ENCODE data around the gene GCNT1. TPM values are rescaled to one million over a fixed set of nuclear protein-coding genes. Genes with fewer than 3 reads are reported as not detected.
"Not testable (repeated sequence)": the region's sequence is repeated elsewhere in the genome, so short reads cannot be mapped to it uniquely, and the experiment has no call there.

Gene GCNT1
- total and polyA plus RNA-seq, 2 donors = 3.7 to 9.1 TPM

DNA sequence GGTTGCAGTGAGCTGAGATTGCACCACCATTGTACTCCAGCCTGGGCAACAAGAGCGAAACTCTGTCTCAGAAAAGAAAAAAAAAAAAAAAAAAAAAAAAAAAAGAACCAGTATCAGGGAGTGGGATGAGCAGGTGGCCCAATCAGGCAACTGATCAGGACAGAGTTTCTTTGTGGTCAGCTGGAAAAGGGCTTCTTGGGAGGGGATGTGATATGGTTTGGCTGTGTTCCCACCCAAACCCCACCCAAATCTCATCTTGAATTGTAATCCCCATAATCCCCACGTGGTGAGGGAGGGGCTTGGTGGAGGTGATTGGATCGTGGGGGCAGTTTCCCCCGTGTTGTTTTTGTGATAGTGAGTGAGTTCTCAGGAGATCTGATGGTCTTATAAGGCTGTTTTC lies 4.7 kb upstream of the GCNT1 start:
- Histone ChIP-seq H3K4me1 (ENCODE audit: insufficient read depth) (peaks cover 3% of the 10 kb centered on the region), H3K27ac (ENCODE audit: low read depth) (no peak overlapping the region), H3K36me3 (ENCODE audit: insufficient read depth) (no peaks in the 10 kb centered on the region), H3K4me3 (ENCODE audit: low read depth, low read length) (no peak overlapping the region)
- WGBS = 58% methylated on average over 4 of the region's 4 CpGs
- DNase-seq (ENCODE audit: extremely low spot score) = no peak

DNA sequence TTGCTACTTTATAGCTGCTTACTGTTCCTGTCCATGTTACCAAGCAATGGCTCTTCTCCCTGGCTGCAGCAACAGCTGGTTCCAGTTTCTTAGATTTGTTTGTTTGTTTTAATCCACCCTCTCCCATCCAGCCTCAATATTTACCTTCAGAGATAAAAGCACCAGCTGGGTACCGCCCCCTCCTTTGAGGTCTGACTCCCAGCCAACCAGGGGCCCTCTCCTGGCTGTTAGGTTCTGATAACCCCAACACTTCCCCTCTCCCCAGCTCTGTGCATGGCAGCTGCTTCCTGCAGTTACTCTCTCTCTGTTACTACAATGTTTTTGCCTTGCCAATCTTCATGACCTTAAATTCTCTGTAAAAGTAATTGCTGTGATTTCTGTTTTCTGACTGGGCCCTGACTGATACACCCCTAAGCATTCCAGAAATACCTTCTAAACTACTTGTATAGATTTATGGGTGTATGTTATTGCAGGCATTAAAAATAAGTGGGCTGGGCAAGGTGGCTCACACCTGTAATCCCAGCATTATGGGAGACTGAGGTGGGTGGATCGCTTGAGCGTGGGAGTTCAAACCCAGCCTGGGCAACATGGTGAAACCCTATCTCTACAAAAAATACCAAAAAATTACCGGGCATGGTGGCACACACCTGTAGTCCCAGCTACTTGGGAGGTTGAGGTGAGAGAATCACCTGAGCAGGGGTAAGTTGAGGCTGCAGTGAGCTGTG lies 2.6 kb upstream of the GCNT1 start:
- Histone ChIP-seq H3K4me3 (ENCODE audit: low read depth, low read length) (no peak overlapping the region), H3K4me1 (ENCODE audit: insufficient read depth) (peaks cover 3% of the 10 kb centered on the region), H3K36me3 (ENCODE audit: insufficient read depth) (no peaks in the 10 kb centered on the region), H3K27ac (ENCODE audit: low read depth) (no peak overlapping the region)
- no peak for DNase-seq (ENCODE audit: extremely low spot score)
- 67% methylated on average over 4 of the region's 4 CpGs for WGBS

DNA sequence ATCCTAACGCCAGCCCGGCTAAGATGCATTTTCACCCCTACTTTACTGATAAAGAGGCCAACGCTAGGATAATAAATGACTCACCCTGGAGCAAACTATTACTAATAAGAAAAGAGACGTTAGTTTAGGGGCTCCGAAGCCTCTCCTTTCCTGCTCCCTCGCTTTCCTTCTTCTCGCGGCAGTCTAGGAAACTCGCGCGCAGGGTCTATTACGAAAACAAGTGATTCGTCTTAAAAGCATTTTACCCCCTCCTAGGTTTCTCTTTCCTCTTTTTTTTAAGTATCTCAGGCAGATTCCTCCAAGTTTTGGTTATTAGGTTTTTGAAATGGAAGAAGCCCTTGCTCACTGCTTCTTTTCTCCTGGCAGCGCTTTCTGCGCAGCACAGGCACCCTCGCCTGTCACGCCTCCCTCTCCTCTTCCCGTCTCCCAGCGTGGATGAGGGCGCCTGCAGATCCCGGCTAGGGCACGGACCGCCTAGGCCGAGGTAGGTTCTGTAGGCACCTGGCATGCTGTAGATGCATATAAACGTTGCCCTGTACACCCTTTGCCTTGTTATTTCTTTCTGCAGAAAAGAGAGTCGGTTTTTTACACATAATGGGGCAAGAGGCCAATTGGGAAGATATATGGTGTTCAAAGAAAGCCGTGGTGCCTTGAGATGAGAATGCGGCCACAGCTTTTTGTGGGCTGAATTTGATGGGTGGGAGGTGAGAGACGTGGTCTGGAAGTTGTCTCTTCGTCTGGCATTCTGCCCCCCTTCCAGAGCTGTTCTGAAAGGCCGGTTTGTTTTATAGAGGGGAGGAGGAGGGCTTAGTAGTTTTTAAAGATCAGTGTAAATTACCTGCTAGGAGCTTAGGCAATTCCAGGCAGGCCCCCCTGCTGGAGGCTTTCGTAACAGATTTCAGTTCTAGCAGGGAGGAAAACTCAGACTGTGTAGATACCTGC lies 983 bp downstream of the GCNT1 start:
- no peak overlapping the region for H3K27ac ChIP-seq (ENCODE audit: low read depth)
- peaks cover 3% of the 10 kb centered on the region for H3K4me1 ChIP-seq (ENCODE audit: insufficient read depth)
- WGBS = 5% methylated on average over 32 of the region's 32 CpGs
- H3K4me3 ChIP-seq (ENCODE audit: low read depth, low read length) = peak overlapping the region; percentile 48
- no peaks in the 10 kb centered on the region for H3K36me3 ChIP-seq (ENCODE audit: insufficient read depth)
- no peak for DNase-seq (ENCODE audit: extremely low spot score)

DNA sequence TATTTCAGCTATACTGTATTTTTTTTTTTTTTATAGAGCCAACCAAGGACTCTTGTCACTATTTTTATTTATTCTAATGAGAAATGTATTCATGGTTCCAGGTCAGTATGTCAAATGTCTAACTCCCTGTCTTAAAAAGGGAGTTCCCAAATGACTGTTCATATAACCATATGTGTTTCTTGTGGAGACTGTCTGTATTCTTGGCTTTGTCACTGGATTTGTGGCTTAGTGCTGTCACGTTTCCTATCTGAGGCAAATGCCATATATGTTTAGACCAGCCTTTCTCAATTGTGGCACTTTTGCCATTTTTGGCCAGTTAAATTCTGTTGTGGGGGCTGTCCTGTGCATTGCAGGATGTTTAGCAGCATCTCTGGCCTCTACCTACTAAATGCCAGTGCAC lies 3.1 kb downstream of the GCNT1 start:
- Histone ChIP-seq H3K4me1 (ENCODE audit: insufficient read depth) (no peaks in the 10 kb centered on the region), H3K27ac (ENCODE audit: low read depth) (no peak overlapping the region), H3K4me3 (ENCODE audit: low read depth, low read length) (no peak overlapping the region), H3K36me3 (ENCODE audit: insufficient read depth) (no peaks in the 10 kb centered on the region)
- WGBS = 68% methylated on average over 1 of the region's 1 CpG
- no peak for DNase-seq (ENCODE audit: extremely low spot score)

DNA sequence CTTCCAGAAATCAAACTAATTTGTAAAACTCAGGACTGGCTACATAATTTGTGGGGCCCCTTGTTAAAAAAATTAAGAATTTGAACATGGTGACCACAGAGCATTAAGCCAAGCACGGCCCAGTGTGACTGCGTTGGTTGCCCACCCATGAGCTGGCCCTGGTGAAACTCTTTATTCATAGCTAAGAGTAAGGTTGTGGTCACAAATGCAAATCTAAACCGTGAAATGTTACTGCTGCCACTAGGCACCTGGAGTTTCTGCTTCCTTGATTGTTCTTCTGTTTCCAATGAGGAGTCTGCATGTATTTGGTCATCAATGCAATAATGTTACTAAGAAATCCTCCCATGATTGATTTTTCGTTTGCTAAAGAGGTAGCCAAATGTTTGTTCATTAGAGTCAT lies 4.2 kb downstream of the GCNT1 start:
- no peaks in the 10 kb centered on the region for H3K4me1 ChIP-seq (ENCODE audit: insufficient read depth)
- no peak overlapping the region for H3K4me3 ChIP-seq (ENCODE audit: low read depth, low read length)
- no peaks in the 10 kb centered on the region for H3K36me3 ChIP-seq (ENCODE audit: insufficient read depth)
- no peak for DNase-seq (ENCODE audit: extremely low spot score)
- H3K27ac ChIP-seq (ENCODE audit: low read depth) = no peak overlapping the region
- WGBS = 92% methylated on average over 4 of the region's 4 CpGs

DNA sequence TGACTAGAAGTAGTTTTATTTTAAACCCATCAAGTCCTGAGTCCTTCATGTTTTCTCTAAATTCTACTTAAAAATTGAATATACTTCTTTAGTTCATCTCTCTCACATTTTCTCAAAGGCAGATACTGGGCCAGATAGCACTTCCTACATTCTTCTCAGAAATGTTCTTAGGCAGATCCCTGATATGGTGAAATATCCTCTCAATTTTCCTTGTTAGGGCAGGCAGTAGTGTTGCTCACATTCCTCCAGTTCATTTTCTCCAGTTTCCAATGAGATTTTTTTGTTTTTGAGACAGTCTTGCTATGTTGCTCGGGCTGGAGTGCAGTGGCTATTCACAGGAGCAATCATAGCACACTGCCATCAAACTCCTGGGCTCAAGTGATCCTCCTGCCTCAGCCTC lies 5.7 kb downstream of the GCNT1 start:
- WGBS = 98% methylated on average over 1 of the region's 1 CpG

DNA sequence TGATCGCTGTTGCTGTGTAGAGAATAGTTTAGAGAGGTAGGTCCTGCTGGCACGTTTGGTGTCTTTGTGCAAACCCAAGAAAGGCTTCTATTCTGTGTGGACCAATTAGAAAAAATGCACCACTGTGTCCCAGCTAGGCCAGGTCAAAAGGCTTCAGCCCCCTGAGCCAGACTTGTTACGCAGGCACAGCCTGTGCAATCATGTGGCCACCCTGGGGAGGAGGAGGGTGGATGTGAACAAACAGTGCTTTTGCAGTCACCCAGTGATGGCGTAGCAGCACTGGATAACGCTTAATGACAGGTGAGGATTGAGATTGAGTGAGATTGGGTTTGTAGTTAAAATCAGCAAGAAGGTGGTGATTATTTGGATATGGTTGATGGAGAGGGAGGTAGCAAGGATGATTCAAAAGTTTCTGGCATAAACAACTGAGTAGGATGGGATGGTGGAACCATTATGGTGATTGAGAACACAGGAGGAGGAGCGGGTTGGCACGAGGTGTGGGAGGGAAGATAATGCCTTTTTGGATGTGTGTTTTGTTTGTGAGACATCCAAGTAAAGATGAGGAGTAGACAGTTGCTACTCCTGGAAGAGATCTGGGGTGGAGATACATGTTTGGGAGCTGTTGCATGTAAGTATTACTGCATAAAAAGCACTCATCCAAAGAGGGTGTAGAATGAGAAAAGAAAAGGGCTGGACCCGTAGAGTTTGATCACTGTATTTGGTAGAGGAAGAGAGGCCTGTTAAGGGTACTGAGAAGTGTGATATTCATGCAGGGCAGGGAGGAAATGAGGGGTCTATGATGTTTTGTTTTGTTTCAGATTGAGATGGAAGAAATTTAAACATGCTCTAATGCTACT lies 6.7 kb downstream of the GCNT1 start:
- no peak overlapping the region for H3K27ac ChIP-seq (ENCODE audit: low read depth)
- DNase-seq (ENCODE audit: extremely low spot score) = no peak
- H3K4me3 ChIP-seq (ENCODE audit: low read depth, low read length) = no peak overlapping the region
- 88% methylated on average over 8 of the region's 8 CpGs for WGBS
- H3K4me1 ChIP-seq (ENCODE audit: insufficient read depth) = no peaks in the 10 kb centered on the region
- no peaks in the 10 kb centered on the region for H3K36me3 ChIP-seq (ENCODE audit: insufficient read depth)

More for the DNA sequence above, 5.7 kb downstream of the GCNT1 start:
- Histone ChIP-seq H3K27ac (ENCODE audit: low read depth) (no peak overlapping the region), H3K36me3 (ENCODE audit: insufficient read depth) (no peaks in the 10 kb centered on the region), H3K4me1 (ENCODE audit: insufficient read depth) (no peaks in the 10 kb centered on the region), H3K4me3 (ENCODE audit: low read depth, low read length) (no peak overlapping the region)
- DNase-seq (ENCODE audit: extremely low spot score) = no peak

DNA sequence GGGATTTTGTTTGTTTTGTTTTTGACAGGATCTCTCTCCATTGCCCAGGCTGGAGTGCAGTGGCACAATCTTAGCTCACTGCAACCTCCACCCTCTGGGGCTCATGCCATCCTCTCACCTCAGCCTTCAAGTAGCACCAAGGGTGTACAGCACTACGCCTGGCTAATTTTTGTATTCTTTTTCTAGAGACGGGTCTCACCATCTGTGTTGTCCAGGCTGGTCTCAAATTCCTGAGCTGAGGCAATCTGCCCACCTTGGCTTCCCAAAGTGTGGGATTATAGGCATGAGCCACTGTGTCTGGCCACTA lies 7.3 kb downstream of the GCNT1 start:
- no peak for DNase-seq (ENCODE audit: extremely low spot score)
- Histone ChIP-seq H3K27ac (ENCODE audit: low read depth) (no peak overlapping the region), H3K4me1 (ENCODE audit: insufficient read depth) (no peaks in the 10 kb centered on the region), H3K4me3 (ENCODE audit: low read depth, low read length) (no peak overlapping the region), H3K36me3 (ENCODE audit: insufficient read depth) (no peaks in the 10 kb centered on the region)
- 84% methylated on average over 2 of the region's 2 CpGs for WGBS

DNA sequence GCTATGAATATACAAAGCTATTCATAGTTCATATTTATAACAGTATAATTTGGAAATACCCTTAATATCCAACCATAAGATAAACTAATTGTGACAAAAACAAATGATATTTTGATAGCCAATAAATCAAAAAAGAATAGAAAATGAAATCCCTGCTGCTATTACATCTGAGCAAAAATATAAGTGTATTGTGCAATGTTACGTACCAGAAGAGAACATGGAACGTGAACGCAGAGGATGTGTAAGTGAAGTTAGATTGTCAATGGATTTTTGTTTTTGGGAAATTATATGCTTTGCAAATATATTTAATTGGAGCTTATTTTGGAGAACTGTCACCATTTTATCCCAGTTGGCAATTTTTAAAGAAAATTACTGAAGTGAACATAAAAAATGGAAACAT lies 15.4 kb downstream of the GCNT1 start:
- Histone ChIP-seq H3K27ac (ENCODE audit: low read depth) (no peak overlapping the region), H3K36me3 (ENCODE audit: insufficient read depth) (no peaks in the 10 kb centered on the region), H3K4me3 (ENCODE audit: low read depth, low read length) (no peak overlapping the region), H3K4me1 (ENCODE audit: insufficient read depth) (no peaks in the 10 kb centered on the region)
- WGBS = 80% methylated on average over 3 of the region's 3 CpGs
- no peak for DNase-seq (ENCODE audit: extremely low spot score)

DNA sequence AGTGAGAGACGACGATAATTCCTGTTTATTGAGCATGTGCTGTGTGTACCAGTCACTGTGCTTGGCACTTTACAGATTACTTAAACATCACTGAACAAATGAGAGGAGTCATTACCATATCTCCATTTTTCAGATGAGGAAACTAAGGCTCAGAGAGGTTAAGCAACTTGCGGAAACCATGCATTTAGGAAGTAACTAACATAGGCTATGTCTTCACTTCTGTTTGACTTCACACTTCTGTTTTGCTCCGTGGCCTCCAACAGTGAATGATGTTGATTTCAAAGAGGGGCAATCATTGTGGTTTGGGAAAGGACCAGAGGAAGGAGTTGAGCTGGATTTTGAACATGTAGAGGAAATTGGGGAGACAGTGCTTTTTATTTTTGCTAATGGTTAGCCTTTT lies 16.7 kb downstream of the GCNT1 start:
- WGBS = 83% methylated on average over 4 of the region's 4 CpGs
- Histone ChIP-seq H3K4me3 (ENCODE audit: low read depth, low read length) (no peak overlapping the region), H3K36me3 (ENCODE audit: insufficient read depth) (no peaks in the 10 kb centered on the region), H3K27ac (ENCODE audit: low read depth) (no peak overlapping the region), H3K4me1 (ENCODE audit: insufficient read depth) (no peaks in the 10 kb centered on the region)
- DNase-seq (ENCODE audit: extremely low spot score) = no peak

DNA sequence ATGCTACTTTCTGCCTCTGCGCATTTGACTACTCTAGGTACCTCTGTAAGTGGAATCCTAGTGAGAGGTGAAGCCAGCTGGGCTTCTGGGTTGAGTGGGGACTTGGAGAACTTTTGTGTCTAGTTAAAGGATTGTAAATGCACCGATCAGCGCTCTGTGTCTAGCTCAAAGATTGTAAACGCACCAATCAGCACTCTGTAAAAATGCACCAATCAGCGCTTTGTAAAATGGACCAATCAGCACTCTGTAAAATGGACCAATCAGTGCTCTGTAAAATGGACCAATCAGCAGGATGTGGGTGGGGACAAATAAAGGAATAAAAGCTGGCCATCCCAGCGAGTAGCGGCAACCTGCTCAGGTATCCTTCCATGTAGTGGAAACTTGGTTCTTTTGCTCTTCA lies 18.8 kb downstream of the GCNT1 start:
- not testable (repeated sequence) for DNase-seq (ENCODE audit: extremely low spot score); H3K36me3 ChIP-seq (ENCODE audit: insufficient read depth); H3K4me1 ChIP-seq (ENCODE audit: insufficient read depth); H3K4me3 ChIP-seq (ENCODE audit: low read depth, low read length); H3K27ac ChIP-seq (ENCODE audit: low read depth)
- 85% methylated on average over 7 of the region's 7 CpGs for WGBS

DNA sequence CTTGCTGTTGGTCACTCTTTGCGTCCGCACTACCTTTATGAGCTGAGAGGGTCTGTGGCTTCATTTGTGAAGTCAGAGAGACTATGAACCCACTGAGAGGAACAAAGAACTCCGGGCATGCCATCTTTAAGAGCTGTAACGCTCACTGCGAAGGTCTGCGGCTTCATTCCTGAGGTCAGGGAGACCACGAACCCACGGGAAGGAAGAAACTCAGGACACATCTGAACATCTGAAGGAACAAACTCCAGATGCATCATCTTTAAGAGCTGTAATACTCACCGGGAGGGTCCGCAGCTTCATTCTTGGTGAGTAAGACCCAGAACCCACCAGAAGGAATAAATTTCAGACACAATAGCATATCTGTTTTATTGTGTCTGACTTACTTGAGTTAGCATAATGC lies 19.2 kb downstream of the GCNT1 start:
- 95% methylated on average over 10 of the region's 10 CpGs for WGBS
- no peak overlapping the region for H3K4me3 ChIP-seq (ENCODE audit: low read depth, low read length)
- H3K4me1 ChIP-seq (ENCODE audit: insufficient read depth) = no peaks in the 10 kb centered on the region
- no peak overlapping the region for H3K27ac ChIP-seq (ENCODE audit: low read depth)
- no peaks in the 10 kb centered on the region for H3K36me3 ChIP-seq (ENCODE audit: insufficient read depth)
- no peak for DNase-seq (ENCODE audit: extremely low spot score)

DNA sequence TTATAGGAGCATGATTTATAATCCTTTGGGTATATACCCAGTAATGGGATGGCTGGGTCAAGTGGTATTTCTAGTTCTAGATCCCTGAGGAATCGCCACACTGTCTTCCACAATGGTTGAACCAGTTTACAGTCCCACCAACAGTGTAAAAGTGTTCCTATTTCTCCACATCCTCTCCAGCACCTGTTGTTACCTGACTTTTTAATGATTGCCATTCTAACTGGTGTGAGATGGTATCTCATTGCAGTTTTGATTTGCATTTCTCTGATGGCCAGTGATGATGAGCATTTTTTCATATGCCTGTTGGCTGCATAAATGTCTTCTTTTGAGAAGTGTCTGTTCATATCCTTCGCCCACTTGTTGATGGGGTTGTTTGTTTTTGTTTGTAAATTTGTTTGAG lies 20.4 kb downstream of the GCNT1 start:
- H3K4me3 ChIP-seq (ENCODE audit: low read depth, low read length); DNase-seq (ENCODE audit: extremely low spot score): not testable (repeated sequence)
- 98% methylated on average over 1 of the region's 2 CpGs for WGBS

More for the DNA sequence above, 20.4 kb downstream of the GCNT1 start:
- not testable (repeated sequence) for H3K4me1 ChIP-seq (ENCODE audit: insufficient read depth); H3K36me3 ChIP-seq (ENCODE audit: insufficient read depth); H3K27ac ChIP-seq (ENCODE audit: low read depth)

All from urinary bladder (tissue), 4 donors.